Adrenal gland (tissue), 12 donors: ENCODE results near the gene MALRD1. TPM values are rescaled to one million over a fixed set of nuclear protein-coding genes. Genes with fewer than 3 reads are reported as not detected.

Experiments
- DNase-seq, 7 donors: peaks; one replicate each; pipeline ENCODE4 v3.0.0-alpha.2; 2019 to 2020
- H3K27ac ChIP-seq, 5 donors: fragments of 200-600 bp; sonication (generic) in 4 of 5; 1 replicate in 3 of 5; 2 replicates in 2 of 5; pipeline versions ENCODE4 v1.5.1 to v1.8.0; 2016 to 2020; ENCODE audit warnings: mild to moderate bottlenecking in 1 of 5
- H3K27me3 ChIP-seq: fragments of 200-600 bp; 2 replicates; pipeline ENCODE4 v1.8.0; 2021
- H3K36me3 ChIP-seq, 2 donors: fragments of 200-600 bp; replicated peaks in 1 of 2; 1 replicate in 1 of 2; 2 replicates in 1 of 2; pipeline versions ENCODE4 v1.5.1 to v1.8.0; 2018 to 2022
- H3K4me1 ChIP-seq, 2 donors: fragments of 200-600 bp; replicated peaks in 1 of 2; 1 replicate in 1 of 2; 2 replicates in 1 of 2; pipeline versions ENCODE4 v1.5.1 to v1.8.0; 2018 to 2021
- H3K4me3 ChIP-seq, 4 donors: fragments of 200-600 bp; sonication (generic) in 3 of 4; one replicate each; pipeline ENCODE4 v1.5.1; 2016 to 2018
- H3K9me3 ChIP-seq, 3 donors: fragments of 200-600 bp; sonication (generic) in 1 of 3; replicated peaks in 1 of 3; 1 replicate in 2 of 3; 2 replicates in 1 of 3; pipeline versions ENCODE4 v1.5.1 to v1.8.0; 2016 to 2021
- POLR2A ChIP-seq, 2 donors: fragments of 450-650 bp; IDR thresholded peaks; one replicate each; pipeline ENCODE4 v1.6.1; 2017; ENCODE audit warnings: antibody characterized with exemption in 2 of 2, mild to moderate bottlenecking in 2 of 2, moderate library complexity in 1 of 2
- WGBS, 4 donors: extraction: QIAGEN DNeasy Blood & Tissue Kit in 2 of 4; methylation state at CpG; one replicate each; pipeline versions ENCODE4 v1.1.5 to v1.1.7; 2013 to 2017; 5-methylcytosine and 5-hydroxymethylcytosine counted together
- intact Hi-C, 2 donors: fragments of 100-400 bp; cut with DNase I; formaldehyde crosslinking; loops; one replicate each; pipeline versions ENCODE4 v1.14.1 to v1.15.0; 2022 to 2023
- polyA plus RNA-seq, 3 donors: library from polyadenylated mRNA; stranded (reverse); fragments of 200-250 nt in 2 of 3; fragments of 350-450 nt in 1 of 3; fragmentation: Illumina TruSeq in 1 of 3; extraction: RNeasy Lipid Tissue Mini Kit (QIAGEN cat#74804) in 1 of 3; gene quantifications; one replicate each; pipeline ENCODE4 v1.2.3, GENCODE V29; 2013 to 2014
- total RNA-seq, 9 donors: library from RNA; depleted of rRNA in 4 of 9; stranded (reverse); fragments of >200 nt in 4 of 9; fragments of 120-200 nt in 1 of 9; fragmentation: NEBNext Ultra II Directional in 1 of 9; extraction: Animal tissue kit (Norgen Biotek cat#: 25700) in 1 of 9; gene quantifications; one replicate each; pipeline versions ENCODE4 v1.1.0 to v1.2.4, GENCODE V29; 2013 to 2023
- TF ChIP-seq, protein P1 (sequence below), 6 experiments: fragments of 450-650 bp in 4 of 6; fragments of 200-600 bp in 2 of 6; sonication (generic) in 1 of 6; IDR thresholded peaks; 1 replicate in 5 of 6; 2 replicates in 1 of 6; pipeline versions ENCODE4 v1.5.1 to v1.8.0; 2016 to 2021; ENCODE audit warnings: antibody characterized with exemption in 6 of 6, mild to moderate bottlenecking in 2 of 6, moderate library complexity in 1 of 6
- donor health status: healthy with polysubstance abuse.
- donor health status: Bipolar disorder and iron deficiency.
- donor health status: DM: yes; HTN: yes; CAD: no.
- donor health status: DM: no; HTN: no; CAD: no.
- donor health status: DM: no; HTN: no; CAD: no.
- donor health status: DM: yes; HTN: yes; CAD: no.

MALRD1 gene
- total and polyA plus RNA-seq, 12 donors, result 0.48 to 6.2 (median 1.9) TPM

DNA sequence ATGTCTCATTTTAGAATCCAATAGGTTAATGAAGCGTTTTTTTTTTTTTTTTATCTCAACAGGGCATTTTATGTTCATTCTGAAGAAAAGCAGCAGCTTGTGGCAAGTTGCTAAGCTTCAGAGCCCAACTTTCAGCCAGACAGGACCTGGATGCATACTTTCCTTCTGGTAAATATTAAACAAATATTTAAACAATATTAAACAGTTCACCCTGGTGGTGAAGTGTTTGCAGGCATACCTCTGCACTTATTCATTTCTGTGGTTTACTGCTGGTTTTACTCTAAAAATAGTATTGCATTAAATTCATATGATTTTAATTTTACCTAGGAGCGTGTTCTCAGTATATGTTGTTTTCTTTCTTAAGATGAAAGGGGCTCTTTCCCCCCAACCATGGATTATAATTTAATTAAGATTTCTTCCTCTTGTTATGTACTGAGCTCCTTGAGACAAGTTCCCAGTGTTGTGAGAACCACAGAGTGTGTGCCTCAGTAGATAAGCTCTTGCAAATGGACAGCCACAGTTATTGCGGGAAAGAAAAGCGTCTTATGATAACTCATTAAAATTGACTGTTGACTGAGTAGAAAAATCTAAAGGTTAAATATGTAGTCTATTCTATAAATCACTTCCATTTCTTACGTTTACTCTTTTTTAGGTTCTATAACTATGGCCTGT, 155.8 kb downstream of the MALRD1 start:
- Histone ChIP-seq H3K27me3 (no peaks in the 10 kb centered on the region), H3K27ac (no peak overlapping the region)

DNA sequence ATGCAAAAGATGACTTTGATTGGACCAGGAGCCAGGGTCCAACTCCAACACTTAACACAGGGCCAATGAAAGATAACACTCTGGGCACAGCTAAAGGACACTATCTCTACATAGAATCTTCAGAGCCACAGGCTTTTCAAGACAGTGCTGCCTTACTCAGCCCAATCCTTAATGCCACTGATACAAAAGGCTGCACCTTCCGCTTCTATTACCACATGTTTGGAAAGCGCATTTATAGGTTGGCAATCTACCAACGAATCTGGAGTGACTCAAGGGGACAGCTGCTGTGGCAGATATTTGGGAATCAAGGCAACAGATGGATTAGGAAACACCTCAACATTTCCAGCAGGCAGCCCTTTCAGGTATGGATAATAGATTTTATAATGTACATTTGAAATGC, 160.7 kb downstream of the MALRD1 start:
- Histone ChIP-seq H3K27ac (no peak overlapping the region), H3K4me3 (no peak overlapping the region), H3K4me1 (no peaks in the 10 kb centered on the region), H3K9me3 (no peaks in the 10 kb centered on the region), H3K36me3 (no peaks in the 10 kb centered on the region), H3K27me3 (no peaks in the 10 kb centered on the region)
- no peak for DNase-seq
- intact Hi-C loops, result no loop called here
- no peak for TF ChIP-seq POLR2A (IDR thresholded peaks at IDR 0.05)
- TF ChIP-seq, protein P1, sequence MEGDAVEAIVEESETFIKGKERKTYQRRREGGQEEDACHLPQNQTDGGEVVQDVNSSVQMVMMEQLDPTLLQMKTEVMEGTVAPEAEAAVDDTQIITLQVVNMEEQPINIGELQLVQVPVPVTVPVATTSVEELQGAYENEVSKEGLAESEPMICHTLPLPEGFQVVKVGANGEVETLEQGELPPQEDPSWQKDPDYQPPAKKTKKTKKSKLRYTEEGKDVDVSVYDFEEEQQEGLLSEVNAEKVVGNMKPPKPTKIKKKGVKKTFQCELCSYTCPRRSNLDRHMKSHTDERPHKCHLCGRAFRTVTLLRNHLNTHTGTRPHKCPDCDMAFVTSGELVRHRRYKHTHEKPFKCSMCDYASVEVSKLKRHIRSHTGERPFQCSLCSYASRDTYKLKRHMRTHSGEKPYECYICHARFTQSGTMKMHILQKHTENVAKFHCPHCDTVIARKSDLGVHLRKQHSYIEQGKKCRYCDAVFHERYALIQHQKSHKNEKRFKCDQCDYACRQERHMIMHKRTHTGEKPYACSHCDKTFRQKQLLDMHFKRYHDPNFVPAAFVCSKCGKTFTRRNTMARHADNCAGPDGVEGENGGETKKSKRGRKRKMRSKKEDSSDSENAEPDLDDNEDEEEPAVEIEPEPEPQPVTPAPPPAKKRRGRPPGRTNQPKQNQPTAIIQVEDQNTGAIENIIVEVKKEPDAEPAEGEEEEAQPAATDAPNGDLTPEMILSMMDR (IDR thresholded peaks at IDR 0.05), result no peak
- 59 to 76% (median 71%) methylated on average over 3 of the region's 3 CpGs for WGBS, 4 donors

More for the DNA sequence above, 155.8 kb downstream of the MALRD1 start:
- Histone ChIP-seq H3K4me1 (no peaks in the 10 kb centered on the region), H3K9me3 (no peaks in the 10 kb centered on the region), H3K4me3 (no peak overlapping the region), H3K36me3 (no peaks in the 10 kb centered on the region)
- WGBS, 4 donors, result 74 to 82% (median 75%) methylated on average over 5 of the region's 5 CpGs
- DNase-seq, result no peak
- TF ChIP-seq, protein P1 (IDR thresholded peaks at IDR 0.05), result no peak
- intact Hi-C loops, result no loop called here

DNA sequence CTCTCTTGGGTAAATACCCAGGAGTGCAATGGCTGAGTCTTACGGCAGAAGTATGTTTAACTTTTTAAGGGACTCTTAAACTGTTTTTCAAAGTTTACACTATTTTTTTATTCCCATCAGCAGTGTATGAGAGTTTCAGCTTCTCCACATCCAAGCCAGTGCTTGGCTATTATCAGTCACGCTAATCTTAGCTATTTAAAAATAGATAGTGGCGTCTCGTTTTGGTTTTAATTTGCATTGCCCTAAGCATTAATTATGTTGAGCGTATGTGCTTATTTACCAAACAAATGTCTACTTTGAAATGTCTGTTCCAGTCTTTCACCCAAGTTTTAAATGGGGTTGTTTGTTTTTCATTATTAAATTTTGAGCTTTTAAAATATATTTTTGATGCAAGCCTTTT, 164.0 kb downstream of the MALRD1 start:
- no peaks in the 10 kb centered on the region for H3K27me3 ChIP-seq
- no peak overlapping the region for H3K4me3 ChIP-seq
- no peak overlapping the region for H3K27ac ChIP-seq
- H3K36me3 ChIP-seq, result no peaks in the 10 kb centered on the region
- no peak for DNase-seq
- TF ChIP-seq POLR2A (IDR thresholded peaks at IDR 0.05), result no peak
- TF ChIP-seq, protein P1 (IDR thresholded peaks at IDR 0.05), result no peak
- no peaks in the 10 kb centered on the region for H3K4me1 ChIP-seq
- intact Hi-C loops, result no loop called here
- 36 to 45% (median 41%) methylated on average over 5 of the region's 5 CpGs for WGBS, 4 donors
- H3K9me3 ChIP-seq, result no peaks in the 10 kb centered on the region

DNA sequence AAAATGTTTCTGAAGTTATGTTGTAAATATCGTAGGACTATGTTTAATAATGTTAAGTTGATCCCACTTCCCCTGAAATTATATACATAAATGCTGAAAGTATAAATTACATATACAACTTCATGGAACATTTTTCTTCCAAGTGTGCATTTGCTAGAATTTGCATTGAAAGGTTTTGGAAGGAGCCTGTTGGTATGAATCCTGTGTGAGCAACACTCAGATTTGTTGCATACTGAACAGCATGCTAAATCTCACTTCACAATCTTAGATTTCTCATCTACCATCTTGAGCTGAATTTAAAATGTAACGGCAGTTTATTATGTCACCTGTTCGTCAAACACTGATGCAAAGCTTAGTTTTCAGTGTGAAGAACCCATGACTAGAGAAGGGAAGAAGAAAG, 172.6 kb downstream of the MALRD1 start:
- no peak for DNase-seq
- no peaks in the 10 kb centered on the region for H3K27me3 ChIP-seq
- no peaks in the 10 kb centered on the region for H3K36me3 ChIP-seq
- H3K9me3 ChIP-seq, result no peaks in the 10 kb centered on the region
- no peaks in the 10 kb centered on the region for H3K4me1 ChIP-seq
- intact Hi-C loops, result no loop called here
- no peak overlapping the region for H3K4me3 ChIP-seq
- 84 to 92% (median 88%) methylated on average over 3 of the region's 3 CpGs for WGBS, 4 donors
- no peak overlapping the region for H3K27ac ChIP-seq
- TF ChIP-seq, protein P1 (IDR thresholded peaks at IDR 0.05), result no peak
- TF ChIP-seq POLR2A (IDR thresholded peaks at IDR 0.05), result no peak
